ENCODE measurements around the gene ABCA4.
"Not testable (repeated sequence)": the region's sequence is repeated elsewhere in the genome, so short reads cannot be mapped to it uniquely, and the experiment has no call there.

Gene ABCA4

GRCh38 chr1:94011709-94012595 is 109.0 kb downstream of the ABCA4 start:
- FAIRE-seq: no peak
- no peak for DNase-seq (ENCODE audit: low spot score)

GRCh38 chr1:94011129-94011528 is 109.8 kb downstream of the ABCA4 start:
- FAIRE-seq: no peak
- DNase-seq (ENCODE audit: low spot score): no peak

GRCh38 chr1:94009304-94009703 is 111.6 kb downstream of the ABCA4 start:
- FAIRE-seq: no peak
- no peak for DNase-seq (ENCODE audit: low spot score)

GRCh38 chr1:94006604-94007003 is 114.3 kb downstream of the ABCA4 start:
- DNase-seq (ENCODE audit: low spot score): no peak
- no peak for FAIRE-seq

DNA sequence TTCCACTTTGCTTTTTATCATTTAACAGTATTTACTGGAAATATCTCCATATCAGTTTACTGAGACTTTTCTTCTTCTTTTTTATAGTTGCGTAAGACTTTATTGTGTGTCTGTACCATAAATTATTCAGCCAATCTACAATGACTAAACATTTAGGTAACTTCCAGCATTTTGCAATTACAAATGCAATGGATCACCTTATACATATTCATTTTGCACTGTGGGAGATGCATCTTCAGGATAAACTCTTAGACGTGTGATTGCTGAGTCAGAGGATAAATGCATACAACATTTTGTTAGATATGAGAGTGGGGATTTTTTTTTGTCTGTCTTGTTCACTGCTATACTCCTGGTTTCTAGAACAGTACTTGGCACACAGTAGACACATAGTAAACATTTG is 116.0 kb downstream of the ABCA4 start:
- DNase-seq (ENCODE audit: low spot score) (no peak), FAIRE-seq (no peak)

GRCh38 chr1:94002046-94002787 is 118.7 kb downstream of the ABCA4 start:
- no peak for DNase-seq (ENCODE audit: low spot score)
- FAIRE-seq: no peak

DNA sequence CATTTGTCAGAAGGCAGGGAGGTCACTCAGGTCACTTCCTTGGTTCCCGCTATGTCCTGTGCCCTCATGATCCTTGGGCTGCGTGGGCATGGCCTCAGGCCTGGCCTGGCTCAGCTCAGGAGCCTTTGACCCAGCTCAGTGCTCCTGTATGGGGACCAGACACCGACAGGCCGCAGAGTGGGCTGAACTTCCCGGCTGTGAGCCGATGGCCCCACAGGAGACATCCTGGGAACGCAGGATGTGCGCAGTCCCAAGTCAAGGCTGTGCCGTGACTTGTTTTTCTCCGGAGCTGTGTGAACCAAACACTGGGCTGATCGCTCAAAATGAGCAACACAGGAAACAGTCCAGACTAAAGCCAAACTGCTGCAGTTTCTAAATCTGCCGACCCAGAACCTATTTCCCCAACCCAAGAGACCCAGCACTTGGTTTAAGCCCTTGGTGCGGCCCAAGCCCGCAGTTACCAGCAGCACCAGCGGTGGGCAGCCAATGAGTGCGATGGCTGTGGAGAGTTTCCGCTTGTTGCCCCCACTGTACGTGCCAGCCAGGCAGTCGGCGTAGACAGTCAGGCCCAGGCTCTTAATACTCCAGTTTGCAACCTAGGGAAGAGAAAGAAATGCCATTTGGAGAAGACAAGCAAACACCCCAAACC is 119.4 kb downstream of the ABCA4 start:
- DNase-seq (ENCODE audit: low spot score): no peak
- no peak for FAIRE-seq

DNA sequence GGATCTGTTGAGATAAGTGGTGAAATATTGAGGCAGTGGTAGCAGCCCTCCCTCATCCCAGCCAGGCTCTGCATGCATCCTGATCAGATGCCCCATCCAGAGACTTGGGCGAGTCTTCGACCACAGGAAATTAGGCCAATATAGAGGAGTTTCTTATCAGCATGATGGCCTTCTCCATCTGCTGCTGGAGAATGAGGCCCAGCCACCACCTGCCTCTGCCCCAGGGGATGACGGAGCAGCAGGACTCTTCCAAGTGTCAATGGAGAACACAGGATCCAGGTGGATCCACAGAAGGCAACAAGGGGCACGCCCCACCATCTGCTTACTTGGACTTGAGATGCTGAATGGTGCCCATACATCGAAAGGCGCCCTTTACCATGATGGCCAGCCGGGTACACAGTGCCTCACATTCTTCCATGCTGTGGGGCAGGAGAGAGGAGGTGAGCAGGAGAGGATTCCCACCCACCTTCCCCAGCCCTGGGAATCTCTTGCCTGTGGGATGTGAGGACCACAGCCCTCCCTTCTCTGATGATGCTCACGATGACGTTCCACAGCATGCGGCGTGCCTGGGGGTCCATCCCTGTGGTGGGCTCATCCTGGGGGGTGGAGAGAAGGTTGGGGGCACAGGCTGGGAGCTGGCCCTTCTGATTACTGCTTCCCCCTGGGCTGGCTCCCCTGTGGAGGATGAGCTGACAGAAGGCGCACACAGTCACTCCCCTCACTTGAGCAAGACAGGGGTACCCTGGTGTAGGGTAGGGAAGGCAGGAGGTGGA is 120.3 kb downstream of the ABCA4 start:
- FAIRE-seq (no peak), DNase-seq (ENCODE audit: low spot score) (no peak)

DNA sequence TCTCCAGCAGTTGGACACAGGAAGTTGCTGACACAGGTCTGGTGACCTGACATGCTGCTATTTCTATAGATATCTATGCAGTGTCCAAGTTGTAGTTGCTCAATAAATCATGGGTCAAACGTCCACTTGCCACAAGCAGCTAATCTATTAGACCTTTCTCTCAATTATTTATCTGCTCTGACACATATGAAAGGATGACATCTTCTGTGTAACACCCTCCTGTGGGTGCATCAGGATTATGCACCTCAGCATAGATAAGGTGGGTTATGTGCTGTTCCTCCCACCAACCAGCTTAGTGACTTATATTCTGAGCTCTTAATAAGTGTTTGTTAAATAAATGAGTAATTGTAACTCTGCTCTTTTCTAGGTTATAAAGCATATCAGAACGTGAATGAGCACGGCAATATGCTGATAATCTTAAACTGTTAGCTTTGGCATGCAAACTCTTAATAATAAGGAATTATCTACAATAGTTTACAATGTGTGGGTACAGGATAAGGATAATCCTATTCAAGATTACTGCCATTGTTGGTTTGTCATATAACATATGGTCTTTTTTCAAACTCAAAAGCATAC is 121.0 kb downstream of the ABCA4 start:
- DNase-seq (ENCODE audit: low spot score): no peak
- no peak for FAIRE-seq

GRCh38 chr1:93998532-93998931 is 122.4 kb downstream of the ABCA4 start:
- not testable (repeated sequence) for FAIRE-seq; DNase-seq (ENCODE audit: low spot score)

GRCh38 chr1:93997756-93998155 is 123.2 kb downstream of the ABCA4 start:
- no peak for FAIRE-seq
- no peak for DNase-seq (ENCODE audit: low spot score)

GRCh38 chr1:93995837-93996536 is 125.0 kb downstream of the ABCA4 start:
- FAIRE-seq (no peak), DNase-seq (ENCODE audit: low spot score) (no peak)

DNA sequence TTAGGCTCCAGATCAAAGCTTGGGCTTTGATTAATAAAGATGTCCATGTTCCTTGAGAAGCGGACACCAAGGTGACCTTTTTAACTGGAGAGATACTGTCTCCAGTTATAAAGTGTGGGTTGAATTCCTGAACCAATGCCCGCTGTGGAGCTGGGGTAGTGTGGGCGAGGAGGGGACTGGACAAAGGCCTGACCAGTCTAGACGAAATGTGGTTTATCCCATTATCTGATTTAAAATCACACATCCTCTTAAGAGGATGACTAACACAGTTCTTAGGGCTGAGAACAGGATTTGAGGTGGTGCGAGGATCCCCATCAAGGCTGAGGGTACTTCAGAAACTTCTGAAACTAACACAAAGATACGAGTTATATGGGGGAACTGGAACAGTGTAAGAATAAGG is 127.2 kb downstream of the ABCA4 start:
- no peak for FAIRE-seq

GRCh38 chr1:93992954-93993353 is 128.0 kb downstream of the ABCA4 start:
- FAIRE-seq: no peak
- DNase-seq (ENCODE audit: low spot score): no peak

More for the DNA sequence above, 127.2 kb downstream of the ABCA4 start:
- no peak for DNase-seq (ENCODE audit: low spot score)

DNA sequence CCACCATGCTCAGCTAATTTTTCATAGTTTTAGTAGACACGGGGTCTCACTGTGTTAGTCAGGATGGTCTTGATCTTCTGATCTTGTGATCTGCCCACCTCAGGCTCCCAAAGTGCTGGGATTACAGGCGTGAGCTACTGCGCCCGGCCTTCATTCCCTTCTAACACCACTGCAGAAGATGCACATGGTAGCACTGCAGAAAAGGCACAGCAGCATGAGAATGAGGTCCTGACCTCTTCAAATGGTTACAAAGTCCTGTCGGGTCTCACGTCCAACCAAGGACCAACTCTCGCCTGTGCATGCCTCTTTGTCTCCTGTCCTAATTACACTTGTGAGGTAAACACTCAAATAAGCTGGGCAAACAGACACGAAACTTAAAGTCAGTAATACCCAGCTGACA is 128.8 kb downstream of the ABCA4 start:
- FAIRE-seq (no peak), DNase-seq (ENCODE audit: low spot score) (no peak)

DNA sequence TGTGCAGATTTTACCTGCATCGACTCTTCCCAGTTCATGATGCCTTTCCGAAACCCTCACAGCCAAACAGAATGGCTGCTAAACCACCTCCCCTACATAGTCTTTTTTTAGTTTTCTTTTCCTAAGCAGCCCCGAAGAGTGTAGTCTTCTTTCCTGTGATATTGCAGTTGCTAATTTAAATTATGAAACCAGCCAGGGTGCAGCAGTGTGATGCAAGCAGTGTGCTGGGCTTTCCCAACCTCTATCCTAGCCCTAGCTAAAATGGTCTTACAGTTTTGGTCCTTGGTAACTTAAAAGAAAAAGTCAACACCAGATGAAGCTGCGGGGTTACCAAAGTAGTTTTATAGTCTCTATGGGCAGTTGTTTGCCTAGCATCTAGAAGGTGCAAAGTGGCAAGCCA is 129.7 kb downstream of the ABCA4 start:
- FAIRE-seq (no peak), DNase-seq (ENCODE audit: low spot score) (no peak)

- FAIRE-seq; DNase-seq (ENCODE audit: low spot score): not testable (repeated sequence)
Observed at GRCh38 chr1:93990477-93990876, 130.5 kb downstream of the ABCA4 start.

DNA sequence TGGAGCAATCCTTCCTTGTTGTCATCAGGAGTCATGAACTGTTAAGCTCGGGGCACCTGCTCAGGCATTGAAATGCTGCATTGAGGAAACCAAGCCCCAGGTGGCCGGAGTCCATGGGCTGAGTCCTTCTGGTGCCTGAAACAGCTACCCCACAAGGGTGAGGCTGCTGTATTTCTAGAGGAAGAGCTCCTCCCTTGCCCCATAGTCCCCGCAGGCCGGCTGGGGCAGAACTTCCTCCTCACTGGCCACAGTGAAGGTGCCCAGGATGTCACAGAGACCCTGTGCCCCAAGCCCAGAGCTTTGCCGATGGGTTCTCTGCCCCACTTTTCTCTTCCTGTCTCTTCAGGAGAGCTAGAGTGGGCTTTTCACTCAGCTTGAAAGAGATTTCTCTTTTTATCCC is 130.9 kb downstream of the ABCA4 start:
- DNase-seq (ENCODE audit: low spot score): no peak
- no peak for FAIRE-seq

- DNase-seq (ENCODE audit: low spot score): no peak
- FAIRE-seq: no peak
Observed at GRCh38 chr1:93989601-93990000, 131.3 kb downstream of the ABCA4 start.

- FAIRE-seq (no peak), DNase-seq (ENCODE audit: low spot score) (no peak)
Observed at GRCh38 chr1:93988634-93989350, 132.2 kb downstream of the ABCA4 start.

Data from RCC 7860 (cell line).